ENCODE data around the gene SPATA13.

- peak; percentile 19; the same call in 1 of the 2 replicates for TF ChIP-seq CTCF (IDR thresholded peaks at IDR 0.05; ENCODE audit: low read depth, low read length)
- TF ChIP-seq EZH2phosphoT487 (IDR thresholded peaks at IDR 0.05; ENCODE audit: low read depth), result no peak
These were observed 673 bp downstream of the SPATA13 start for GRCh38 chr13:24161010-24161775.

Data from OCI-LY3 (cell line).